ENCODE results near the gene UBE2Q2.

GRCh38 chr15:75815811-75816719, 27.2 kb upstream of the UBE2Q2 start:
- TF ChIP-seq CTCF (IDR thresholded peaks at IDR 0.05), result no peak
- TF ChIP-seq POLR2A (IDR thresholded peaks at IDR 0.05), result no peak
- no peak for TF ChIP-seq EP300 (IDR thresholded peaks at IDR 0.05)
